Cardiac muscle cell (in vitro differentiated cells and primary cell): ENCODE results near the gene ANKRA2. TPM values are rescaled to one million over a fixed set of nuclear protein-coding genes. Genes with fewer than 3 reads are reported as not detected.

ENCODE experiments used
- DNase-seq, 2 donors: peaks; one replicate each; pipeline versions ENCODE4 v3.0.0 to v3.0.0-alpha.2; 2010 to 2017; ENCODE audit warnings: low read depth in 1 of 2, low spot score in 1 of 2
- H3K27ac ChIP-seq: fragments of 200-600 bp; sonication (generic); 2 replicates; pipeline ENCODE4 v1.5.1; 2016
- H3K27me3 ChIP-seq: fragments of 200-600 bp; sonication (generic); 2 replicates; pipeline ENCODE4 v1.6.0; 2016; ENCODE audit warnings: control low read depth
- H3K36me3 ChIP-seq: fragments of 200-600 bp; sonication (generic); 2 replicates; pipeline ENCODE4 v1.5.1; 2016; ENCODE audit warnings: control low read depth
- H3K4me1 ChIP-seq: fragments of 200-600 bp; sonication (generic); 2 replicates; pipeline ENCODE4 v1.8.1; 2017; ENCODE audit warnings: low read depth, mild to moderate bottlenecking, mixed run types
- H3K4me3 ChIP-seq: fragments of 200-600 bp; sonication (generic); 2 replicates; pipeline ENCODE4 v1.5.1; 2016; ENCODE audit warnings: mild to moderate bottlenecking
- H3K9me3 ChIP-seq: fragments of 200-600 bp; sonication (generic); 2 replicates; pipeline ENCODE4 v1.5.1; 2017; ENCODE audit warnings: low read depth, mild to moderate bottlenecking, control low read depth
- CTCF ChIP-seq: IDR thresholded peaks from 2 replicates; pipeline ENCODE4 v1.5.1; 2012; ENCODE audit warnings: low read depth, mild to moderate bottlenecking, low read length
- polyA plus RNA-seq: library from polyadenylated mRNA; unstranded; fragments of >200 nt; fragmentation: Nextera tagmentation; extraction: Ambion mirVana; gene quantifications from 2 replicates; pipeline ENCODE4 v1.2.1, GENCODE V29; 2016
- total RNA-seq: library from RNA; depleted of rRNA; stranded (reverse); fragments of >200 nt; gene quantifications from 2 replicates; pipeline ENCODE4 v1.2.3, GENCODE V29; 2016

ANKRA2 gene
- total and polyA plus RNA-seq, 2 experiments from 2014 or later, result 32.0 to 39.5 TPM

DNA sequence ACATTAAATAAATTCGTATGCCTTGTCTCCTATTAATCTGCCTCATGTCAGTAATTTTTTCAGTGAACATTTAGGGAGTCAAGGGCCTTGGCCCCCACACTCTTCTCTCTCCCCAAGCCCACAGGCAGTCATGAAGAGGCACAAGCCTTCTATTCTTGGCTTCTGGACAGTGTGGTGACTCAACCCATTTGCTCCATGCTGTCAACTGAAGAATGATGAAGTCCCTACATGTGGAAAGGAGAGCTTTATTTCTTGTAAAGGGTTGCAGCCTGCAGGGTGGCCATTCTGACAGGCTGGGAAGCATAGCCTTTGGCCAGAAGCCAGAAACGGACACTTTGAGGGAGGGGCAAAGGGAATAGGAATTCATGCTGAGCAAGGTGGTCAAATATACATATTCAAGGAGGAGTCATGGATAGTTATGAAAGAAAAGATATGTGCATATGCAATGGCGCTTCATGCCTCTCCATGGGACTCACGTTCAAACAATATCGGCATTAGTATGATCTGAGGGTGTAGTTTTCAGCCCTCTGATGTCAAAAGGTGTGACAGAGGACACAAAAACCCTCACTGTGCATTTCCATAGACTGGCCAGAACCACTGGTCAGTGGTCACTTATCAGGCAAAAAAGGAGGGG lies 31.3 kb downstream of the ANKRA2 start:
- no peak for TF ChIP-seq CTCF
- Histone ChIP-seq H3K27ac (no peak overlapping the region), H3K9me3 (no peaks in the 10 kb centered on the region), H3K4me1 (no peaks in the 10 kb centered on the region), H3K27me3 (no peaks in the 10 kb centered on the region), H3K4me3 (no peak overlapping the region), H3K36me3 (no peaks in the 10 kb centered on the region)
- no peak for DNase-seq

GRCh38 chr5:73532195-73532594 lies 33.2 kb downstream of the ANKRA2 start:
- H3K4me3 ChIP-seq, result no peak overlapping the region
- no peak overlapping the region for H3K27ac ChIP-seq
- DNase-seq, result no peak
- no peaks in the 10 kb centered on the region for H3K27me3 ChIP-seq
- H3K36me3 ChIP-seq, result no peaks in the 10 kb centered on the region
- TF ChIP-seq CTCF, result no peak
- no peaks in the 10 kb centered on the region for H3K4me1 ChIP-seq
- no peaks in the 10 kb centered on the region for H3K9me3 ChIP-seq

DNA sequence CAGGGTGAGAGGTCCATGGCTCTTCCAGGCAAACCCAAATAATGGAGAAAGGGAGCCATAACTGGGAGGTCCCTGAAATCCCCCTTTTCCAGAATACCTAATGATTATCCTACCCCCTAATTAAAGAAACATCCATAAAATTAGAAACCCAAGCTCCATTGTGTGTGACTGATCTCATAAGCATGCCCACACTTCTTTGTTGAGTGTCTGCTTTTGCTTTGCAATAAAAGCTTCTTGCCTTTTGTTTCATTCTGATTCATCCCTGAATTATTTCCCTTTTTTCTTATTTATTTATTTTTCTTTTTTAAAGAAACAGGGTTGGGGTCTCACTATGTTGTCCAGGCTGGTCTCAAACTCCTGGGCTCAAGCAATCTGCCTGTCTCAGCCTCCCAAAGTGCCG lies 34.1 kb downstream of the ANKRA2 start:
- no peak for TF ChIP-seq CTCF
- no peak for DNase-seq
- H3K27me3 ChIP-seq, result no peaks in the 10 kb centered on the region
- no peaks in the 10 kb centered on the region for H3K4me1 ChIP-seq
- no peak overlapping the region for H3K4me3 ChIP-seq
- no peak overlapping the region for H3K27ac ChIP-seq
- no peaks in the 10 kb centered on the region for H3K9me3 ChIP-seq
- no peaks in the 10 kb centered on the region for H3K36me3 ChIP-seq

GRCh38 chr5:73529081-73529480 lies 36.4 kb downstream of the ANKRA2 start:
- TF ChIP-seq CTCF, result no peak
- Histone ChIP-seq H3K27me3 (no peaks in the 10 kb centered on the region), H3K36me3 (no peaks in the 10 kb centered on the region), H3K9me3 (no peaks in the 10 kb centered on the region), H3K4me1 (no peaks in the 10 kb centered on the region), H3K4me3 (no peak overlapping the region), H3K27ac (no peak overlapping the region)
- no peak for DNase-seq

DNA sequence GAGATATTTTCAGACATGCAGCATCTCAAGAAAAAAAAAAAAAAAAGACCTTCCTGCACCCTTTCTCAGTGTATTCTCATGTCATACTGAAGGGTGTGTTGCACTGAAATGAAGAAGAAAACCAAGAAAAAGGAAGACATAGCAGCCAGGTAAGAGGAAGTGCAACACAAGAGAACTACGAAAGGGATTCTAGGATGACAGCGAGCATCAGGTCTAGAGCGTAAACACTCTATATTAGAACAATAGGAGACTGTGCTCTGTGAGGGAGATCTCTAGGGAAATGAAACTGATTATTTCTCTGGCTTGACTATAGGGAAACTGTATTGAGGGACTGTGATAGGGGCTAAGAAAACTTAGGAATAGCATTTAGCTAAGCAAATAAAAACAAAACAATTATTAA lies 37.2 kb downstream of the ANKRA2 start:
- no peaks in the 10 kb centered on the region for H3K27me3 ChIP-seq
- H3K9me3 ChIP-seq, result no peaks in the 10 kb centered on the region
- no peak overlapping the region for H3K27ac ChIP-seq
- TF ChIP-seq CTCF, result no peak
- no peaks in the 10 kb centered on the region for H3K4me1 ChIP-seq
- H3K4me3 ChIP-seq, result no peak overlapping the region
- DNase-seq, result peak in 1 of 2 donors; percentile 11
- no peaks in the 10 kb centered on the region for H3K36me3 ChIP-seq
